ENCODE data around the gene RAB3IP. TPM values are rescaled to one million over a fixed set of nuclear protein-coding genes. Genes with fewer than 3 reads are reported as not detected.

The RAB3IP gene
- total RNA-seq, 1 experiment from 2014 or later: 8.6 TPM

GRCh38 chr12:69872804-69873203, 134.1 kb downstream of the RAB3IP start:
- no peak overlapping the region for H3K27ac ChIP-seq
- no peak overlapping the region for H3K4me3 ChIP-seq
- no peaks in the 10 kb centered on the region for H3K27me3 ChIP-seq (replicated peaks)
- DNase-seq (ENCODE audit: low read depth in 1 of 2, low spot score in 2 of 2): no peak
- H3K9me3 ChIP-seq (replicated peaks): no peaks in the 10 kb centered on the region
- H3K4me1 ChIP-seq (replicated peaks): no peaks in the 10 kb centered on the region
- no peaks in the 10 kb centered on the region for H3K36me3 ChIP-seq

Other genes with a start within 250 kb of the RAB3IP start
- gene CCT2, start 153.4 kb upstream of the RAB3IP start, total RNA-seq (2014; rRNA removed; shearing (Covaris generic)): 365 and 382 TPM in 2 replicates
- not detected in 2 replicates for gene LRRC10, start 128.0 kb upstream of the RAB3IP start, total RNA-seq (2014; rRNA removed; shearing (Covaris generic))
- not detected in 2 replicates for gene BEST3, start 39.6 kb upstream of the RAB3IP start, total RNA-seq (2014; rRNA removed; shearing (Covaris generic))
- not detected in 2 replicates for gene MYRFL, start 86.4 kb downstream of the RAB3IP start, total RNA-seq (2014; rRNA removed; shearing (Covaris generic))